ENCODE measurements around the gene NABP2. TPM values are rescaled to one million over a fixed set of nuclear protein-coding genes. Genes with fewer than 3 reads are reported as not detected.

Gene NABP2
- total RNA-seq, 1 experiment from 2014 or later, result 98.6 TPM

GRCh38 chr12:56248711-56249110 is 24.6 kb downstream of the NABP2 start:
- Histone ChIP-seq H3K4me1 (ENCODE audit: insufficient read depth, low read length) (no peaks in the 10 kb centered on the region), H3F3A (ENCODE audit: low read length, unreplicated experiment) (no peaks in the 10 kb centered on the region), H3K27me3 (ENCODE audit: low read length) (no peaks in the 10 kb centered on the region), H3K9me3 (ENCODE audit: low read length) (no peaks in the 10 kb centered on the region), H3K4me2 (ENCODE audit: low read length) (no peak overlapping the region), H3K36me3 (ENCODE audit: low read depth, low read length) (peaks cover 59% of the 10 kb centered on the region), H2AFZ (ENCODE audit: low read length) (no peak overlapping the region), H3K9me2 (replicated peaks; ENCODE audit: low read length) (no peaks in the 10 kb centered on the region), H3K9ac (ENCODE audit: low read length) (no peak overlapping the region), H3K79me2 (ENCODE audit: low read length) (no peaks in the 10 kb centered on the region), H3K27ac (ENCODE audit: low read length) (no peak overlapping the region), H4K20me1 (ENCODE audit: low read length) (no peaks in the 10 kb centered on the region), H3K4me3 (ENCODE audit: low read length) (no peak overlapping the region)
- intact Hi-C loops (cut with micrococcal nuclease), result no loop called here
- ChIA-PET POLR2A (ENCODE audit: unreplicated experiment) (no interaction called here), CTCF (interaction anchor here (0.6 kb wide), 1 partner anchor 19 kb away, joined by 3 read pairs; the partner anchor contains the start of gene SLC39A5)
- TF ChIP-seq EZH2 (IDR thresholded peaks at IDR 0.05; ENCODE audit: low read length, unreplicated experiment) (no peak), EZH2phosphoT487 (IDR thresholded peaks at IDR 0.05; ENCODE audit: borderline replicate concordance, low read length) (no peak)
- TF ChIP-seq, protein P1, sequence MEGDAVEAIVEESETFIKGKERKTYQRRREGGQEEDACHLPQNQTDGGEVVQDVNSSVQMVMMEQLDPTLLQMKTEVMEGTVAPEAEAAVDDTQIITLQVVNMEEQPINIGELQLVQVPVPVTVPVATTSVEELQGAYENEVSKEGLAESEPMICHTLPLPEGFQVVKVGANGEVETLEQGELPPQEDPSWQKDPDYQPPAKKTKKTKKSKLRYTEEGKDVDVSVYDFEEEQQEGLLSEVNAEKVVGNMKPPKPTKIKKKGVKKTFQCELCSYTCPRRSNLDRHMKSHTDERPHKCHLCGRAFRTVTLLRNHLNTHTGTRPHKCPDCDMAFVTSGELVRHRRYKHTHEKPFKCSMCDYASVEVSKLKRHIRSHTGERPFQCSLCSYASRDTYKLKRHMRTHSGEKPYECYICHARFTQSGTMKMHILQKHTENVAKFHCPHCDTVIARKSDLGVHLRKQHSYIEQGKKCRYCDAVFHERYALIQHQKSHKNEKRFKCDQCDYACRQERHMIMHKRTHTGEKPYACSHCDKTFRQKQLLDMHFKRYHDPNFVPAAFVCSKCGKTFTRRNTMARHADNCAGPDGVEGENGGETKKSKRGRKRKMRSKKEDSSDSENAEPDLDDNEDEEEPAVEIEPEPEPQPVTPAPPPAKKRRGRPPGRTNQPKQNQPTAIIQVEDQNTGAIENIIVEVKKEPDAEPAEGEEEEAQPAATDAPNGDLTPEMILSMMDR (conservative IDR thresholded peaks at IDR 0.05; ENCODE audit: low read depth, low read length), result no peak
- ATAC-seq (no peak), DNase-seq (no peak)
- no TSS peak for BruUV-seq (replicated peaks)

DNA sequence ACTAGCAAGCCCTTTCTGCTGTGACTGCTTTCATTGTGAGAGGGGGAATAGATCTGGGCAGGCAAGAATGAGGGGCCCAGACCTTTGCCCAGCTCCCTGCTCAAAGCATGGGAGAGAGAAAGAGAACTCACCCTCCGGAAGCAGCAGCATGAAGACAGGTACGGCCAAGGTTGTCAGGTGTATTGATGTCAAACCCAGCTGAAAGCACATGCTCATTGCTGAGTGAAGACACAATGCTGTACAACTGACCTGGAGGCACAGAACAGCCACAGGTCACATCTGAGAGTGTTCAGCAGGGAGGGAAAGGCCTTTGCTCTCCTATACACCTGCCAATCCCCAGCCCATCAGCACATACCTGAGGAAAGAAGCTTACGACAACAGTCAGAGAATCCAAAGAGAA is 28.5 kb downstream of the NABP2 start:
- BruUV-seq (replicated peaks), result no TSS peak
- Histone ChIP-seq H3K9me3 (ENCODE audit: low read length) (no peaks in the 10 kb centered on the region), H3K79me2 (ENCODE audit: low read length) (peaks cover 27% of the 10 kb centered on the region), H3K9me2 (replicated peaks; ENCODE audit: low read length) (no peaks in the 10 kb centered on the region), H2AFZ (ENCODE audit: low read length) (no peak overlapping the region), H4K20me1 (ENCODE audit: low read length) (peaks cover 12% of the 10 kb centered on the region; the same call in 1 of the 2 replicates), H3K4me2 (ENCODE audit: low read length) (no peak overlapping the region), H3K4me3 (ENCODE audit: low read length) (no peak overlapping the region), H3K9ac (ENCODE audit: low read length) (no peak overlapping the region), H3F3A (ENCODE audit: low read length, unreplicated experiment) (no peaks in the 10 kb centered on the region), H3K4me1 (ENCODE audit: insufficient read depth, low read length) (peaks cover 14% of the 10 kb centered on the region), H3K27ac (ENCODE audit: low read length) (no peak overlapping the region), H3K36me3 (ENCODE audit: low read depth, low read length) (peaks cover 59% of the 10 kb centered on the region), H3K27me3 (ENCODE audit: low read length) (no peaks in the 10 kb centered on the region)
- TF ChIP-seq, protein P1 (conservative IDR thresholded peaks at IDR 0.05; ENCODE audit: low read depth, low read length), result no peak
- no peak for TF ChIP-seq EZH2phosphoT487 (IDR thresholded peaks at IDR 0.05; ENCODE audit: borderline replicate concordance, low read length)
- TF ChIP-seq EZH2 (IDR thresholded peaks at IDR 0.05; ENCODE audit: low read length, unreplicated experiment), result no peak
- no peak for DNase-seq
- ChIA-PET POLR2A (ENCODE audit: unreplicated experiment) (no interaction called here), CTCF (no interaction called here)
- intact Hi-C loops (cut with micrococcal nuclease), result no loop called here
- ATAC-seq, result no peak

DNA sequence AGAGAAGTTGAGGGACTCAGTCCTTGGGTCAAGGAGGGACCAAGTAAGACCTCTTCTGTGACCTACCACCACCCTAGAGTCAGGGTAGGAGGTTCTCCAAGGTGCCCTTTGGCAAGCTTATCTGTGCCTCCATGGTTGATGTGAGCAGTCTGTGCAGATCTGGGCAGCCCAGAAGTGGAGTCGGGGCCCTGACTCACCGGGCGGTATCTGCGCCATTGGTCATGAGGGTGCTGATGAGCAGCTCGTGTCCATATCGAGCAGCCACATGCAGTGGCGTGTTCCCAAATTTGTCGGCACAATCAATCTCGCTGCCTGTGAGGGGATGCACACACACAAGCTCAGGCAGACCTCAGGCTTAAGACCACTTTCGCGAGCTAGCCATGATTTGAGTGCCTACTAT is 28.9 kb downstream of the NABP2 start:
- no peaks in the 10 kb centered on the region for H3F3A ChIP-seq (ENCODE audit: low read length, unreplicated experiment)
- no peaks in the 10 kb centered on the region for H3K9me3 ChIP-seq (ENCODE audit: low read length)
- no peak overlapping the region for H3K27ac ChIP-seq (ENCODE audit: low read length)
- no peak overlapping the region for H3K4me3 ChIP-seq (ENCODE audit: low read length)
- peaks cover 14% of the 10 kb centered on the region for H3K4me1 ChIP-seq (ENCODE audit: insufficient read depth, low read length)
- no peaks in the 10 kb centered on the region for H3K27me3 ChIP-seq (ENCODE audit: low read length)
- ChIA-PET POLR2A (ENCODE audit: unreplicated experiment) (no interaction called here), CTCF (no interaction called here)
- H3K9me2 ChIP-seq (replicated peaks; ENCODE audit: low read length), result no peaks in the 10 kb centered on the region
- TF ChIP-seq, protein P1 (conservative IDR thresholded peaks at IDR 0.05; ENCODE audit: low read depth, low read length), result no peak
- TF ChIP-seq EZH2phosphoT487 (IDR thresholded peaks at IDR 0.05; ENCODE audit: borderline replicate concordance, low read length), result no peak
- no peak for TF ChIP-seq EZH2 (IDR thresholded peaks at IDR 0.05; ENCODE audit: low read length, unreplicated experiment)
- ATAC-seq (no peak), DNase-seq (no peak)
- H4K20me1 ChIP-seq (ENCODE audit: low read length), result peaks cover 12% of the 10 kb centered on the region; the same call in 1 of the 2 replicates
- intact Hi-C loops (cut with micrococcal nuclease), result no loop called here
- peaks cover 31% of the 10 kb centered on the region for H3K79me2 ChIP-seq (ENCODE audit: low read length)
- H3K36me3 ChIP-seq (ENCODE audit: low read depth, low read length), result peaks cover 55% of the 10 kb centered on the region
- H3K9ac ChIP-seq (ENCODE audit: low read length), result no peak overlapping the region
- no peak overlapping the region for H3K4me2 ChIP-seq (ENCODE audit: low read length)
- H2AFZ ChIP-seq (ENCODE audit: low read length), result no peak overlapping the region
- BruUV-seq (replicated peaks), result no TSS peak

All from PC-3 (cell line).